Subcutaneous abdominal adipose tissue (tissue), 5 donors: ENCODE data around the gene FAT3.

Experiments
- H3K27ac ChIP-seq: one replicate; pipeline ENCODE4 v1.7.0; 2013; ENCODE audit warnings: low read depth, mild to moderate bottlenecking, inconsistent platforms, low read length, moderate library complexity
- H3K27me3 ChIP-seq, 5 donors: one replicate each; pipeline ENCODE4 v1.7.0; 2013; ENCODE audit warnings: low read length in 5 of 5, inconsistent platforms in 1 of 5; ENCODE audit not compliant: control insufficient read depth in 5 of 5, insufficient read depth in 4 of 5
- H3K36me3 ChIP-seq, 5 donors: one replicate each; pipeline ENCODE4 v1.7.0; 2013; ENCODE audit warnings: low read length in 5 of 5; ENCODE audit not compliant: control insufficient read depth in 5 of 5, insufficient read depth in 5 of 5
- H3K4me1 ChIP-seq, 5 donors: one replicate each; pipeline ENCODE4 v1.7.0; 2013; ENCODE audit warnings: low read length in 5 of 5, mild to moderate bottlenecking in 3 of 5, moderate library complexity in 1 of 5; ENCODE audit not compliant: control insufficient read depth in 5 of 5, insufficient read depth in 5 of 5
- H3K4me3 ChIP-seq, 5 donors: one replicate each; pipeline ENCODE4 v1.7.0; 2013; ENCODE audit warnings: low read length in 5 of 5, low read depth in 1 of 5
- H3K9ac ChIP-seq, 5 donors: one replicate each; pipeline ENCODE4 v1.7.0; 2013; ENCODE audit warnings: low read length in 5 of 5, mild to moderate bottlenecking in 4 of 5, moderate library complexity in 3 of 5
- H3K9me3 ChIP-seq, 5 donors: one replicate each; pipeline ENCODE4 v1.7.0; 2013; ENCODE audit warnings: low read length in 5 of 5; ENCODE audit not compliant: control insufficient read depth in 5 of 5
- donor health status: healthy.
- donor health status: healthy.
- donor health status: healthy.
- donor health status: healthy.
- donor health status: healthy.

The FAT3 gene

GRCh38 chr11:92269841-92270240 is 45.2 kb downstream of the FAT3 start:
- no peak overlapping the region for H3K27ac ChIP-seq
- H3K36me3 ChIP-seq: no peaks in the 10 kb centered on the region
- no peak overlapping the region for H3K9ac ChIP-seq
- H3K9me3 ChIP-seq: peaks cover 0 to 3% (median 0%) of the 10 kb centered on the region in 5 donors
- H3K4me3 ChIP-seq: no peak overlapping the region
- no peaks in the 10 kb centered on the region for H3K4me1 ChIP-seq
- H3K27me3 ChIP-seq: peaks cover 0 to 3% (median 0%) of the 10 kb centered on the region in 5 donors

- no peaks in the 10 kb centered on the region for H3K27me3 ChIP-seq
- H3K27ac ChIP-seq: no peak overlapping the region
- no peaks in the 10 kb centered on the region for H3K36me3 ChIP-seq
- no peak overlapping the region for H3K9ac ChIP-seq
- no peaks in the 10 kb centered on the region for H3K9me3 ChIP-seq
- no peak overlapping the region for H3K4me3 ChIP-seq
- H3K4me1 ChIP-seq: no peaks in the 10 kb centered on the region
Measured at GRCh38 chr11:92272651-92273050, 48.0 kb downstream of the FAT3 start.
